HUES6 (cell line): ENCODE data around the gene LHFPL2.

ENCODE experiments used
- H3K27ac ChIP-seq: 2 replicates; pipeline ENCODE4 v1.7.0; 2013; ENCODE audit warnings: low read depth, mild to moderate bottlenecking, low read length, inconsistent platforms
- H3K27me3 ChIP-seq: 2 replicates; pipeline ENCODE4 v1.6.1; 2013; ENCODE audit warnings: low read length; ENCODE audit not compliant: control insufficient read depth, insufficient read depth
- H3K36me3 ChIP-seq: 2 replicates; pipeline ENCODE4 v1.6.1; 2013; ENCODE audit warnings: low read length; ENCODE audit not compliant: control insufficient read depth, insufficient read depth
- H3K4me1 ChIP-seq: 2 replicates; pipeline ENCODE4 v1.6.1; 2013; ENCODE audit warnings: low read length; ENCODE audit not compliant: control insufficient read depth, insufficient read depth
- H3K4me3 ChIP-seq: 2 replicates; pipeline ENCODE4 v1.5.1; 2013; ENCODE audit warnings: low read depth, low read length
- H3K9ac ChIP-seq: one replicate; pipeline ENCODE4 v1.6.1; 2013; ENCODE audit warnings: mild to moderate bottlenecking, low read length
- H3K9me3 ChIP-seq: 2 replicates; pipeline ENCODE4 v1.6.1; 2013; ENCODE audit warnings: low read depth, low read length; ENCODE audit not compliant: control insufficient read depth, insufficient read depth

The LHFPL2 gene

DNA sequence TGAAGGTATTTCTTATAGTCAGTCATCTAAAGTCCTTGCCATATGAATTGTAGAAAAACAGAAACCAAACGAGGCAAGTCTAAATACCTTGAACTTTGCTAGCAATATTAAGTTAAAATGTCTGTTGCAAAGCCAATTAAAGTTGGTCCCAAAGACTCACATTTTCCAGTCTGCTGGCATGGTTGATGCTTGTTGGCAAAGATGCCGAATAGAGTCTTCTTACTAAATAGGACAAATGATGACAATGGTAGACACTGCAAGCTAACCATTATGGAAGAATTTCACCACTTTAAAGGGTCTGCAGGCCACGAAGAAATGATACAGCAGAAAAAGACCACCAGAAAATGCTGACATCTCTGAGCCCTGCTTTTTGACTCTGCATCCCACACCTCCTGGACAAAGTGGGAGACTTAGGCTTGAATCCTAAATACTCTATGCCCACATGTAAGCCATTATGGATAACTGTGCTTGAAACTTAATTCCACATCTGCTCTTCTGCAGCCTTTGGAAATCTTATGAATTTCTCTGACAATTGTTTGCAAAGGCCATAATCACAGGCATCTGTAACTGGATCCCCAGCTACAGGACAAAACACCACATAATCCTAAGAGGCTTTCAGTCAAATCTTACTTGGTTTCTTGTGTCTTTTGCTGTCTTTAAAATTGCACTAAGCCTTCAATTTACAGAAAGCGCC, 61.3 kb downstream of the LHFPL2 start:
- no peak overlapping the region for H3K4me3 ChIP-seq
- peaks cover 30% of the 10 kb centered on the region for H3K36me3 ChIP-seq
- H3K9me3 ChIP-seq = peaks cover 26% of the 10 kb centered on the region
- H3K4me1 ChIP-seq = peaks cover 9% of the 10 kb centered on the region
- no peak overlapping the region for H3K9ac ChIP-seq
- H3K27me3 ChIP-seq = no peaks in the 10 kb centered on the region
- no peak overlapping the region for H3K27ac ChIP-seq

GRCh38 chr5:78586251-78586650, 62.3 kb downstream of the LHFPL2 start:
- Histone ChIP-seq H3K36me3 (peaks cover 30% of the 10 kb centered on the region), H3K27ac (no peak overlapping the region), H3K9me3 (peaks cover 26% of the 10 kb centered on the region), H3K4me1 (no peaks in the 10 kb centered on the region), H3K27me3 (no peaks in the 10 kb centered on the region), H3K4me3 (no peak overlapping the region), H3K9ac (no peak overlapping the region)

DNA sequence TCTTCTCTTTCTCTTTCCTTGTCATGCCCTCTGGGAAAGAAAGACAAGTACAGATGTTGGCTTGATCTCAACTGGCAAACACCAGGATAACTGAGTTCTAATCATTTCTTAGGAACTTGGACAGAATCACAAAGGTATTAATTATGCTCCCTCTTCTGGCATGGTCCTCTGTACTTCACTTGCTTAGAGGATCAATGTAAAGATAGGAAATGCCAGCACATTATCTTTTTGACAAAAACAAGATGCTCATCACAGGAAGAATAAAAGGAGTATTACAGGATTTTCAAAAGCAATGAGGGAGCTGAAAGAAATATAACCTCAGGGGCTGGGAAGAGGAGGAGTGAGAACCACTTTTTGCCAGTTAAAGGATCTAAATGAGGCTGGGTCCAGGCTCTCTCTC, 70.6 kb downstream of the LHFPL2 start:
- Histone ChIP-seq H3K27me3 (no peaks in the 10 kb centered on the region), H3K36me3 (no peaks in the 10 kb centered on the region), H3K27ac (no peak overlapping the region), H3K4me3 (no peak overlapping the region), H3K4me1 (peaks cover 9% of the 10 kb centered on the region), H3K9me3 (no peaks in the 10 kb centered on the region), H3K9ac (no peak overlapping the region)

DNA sequence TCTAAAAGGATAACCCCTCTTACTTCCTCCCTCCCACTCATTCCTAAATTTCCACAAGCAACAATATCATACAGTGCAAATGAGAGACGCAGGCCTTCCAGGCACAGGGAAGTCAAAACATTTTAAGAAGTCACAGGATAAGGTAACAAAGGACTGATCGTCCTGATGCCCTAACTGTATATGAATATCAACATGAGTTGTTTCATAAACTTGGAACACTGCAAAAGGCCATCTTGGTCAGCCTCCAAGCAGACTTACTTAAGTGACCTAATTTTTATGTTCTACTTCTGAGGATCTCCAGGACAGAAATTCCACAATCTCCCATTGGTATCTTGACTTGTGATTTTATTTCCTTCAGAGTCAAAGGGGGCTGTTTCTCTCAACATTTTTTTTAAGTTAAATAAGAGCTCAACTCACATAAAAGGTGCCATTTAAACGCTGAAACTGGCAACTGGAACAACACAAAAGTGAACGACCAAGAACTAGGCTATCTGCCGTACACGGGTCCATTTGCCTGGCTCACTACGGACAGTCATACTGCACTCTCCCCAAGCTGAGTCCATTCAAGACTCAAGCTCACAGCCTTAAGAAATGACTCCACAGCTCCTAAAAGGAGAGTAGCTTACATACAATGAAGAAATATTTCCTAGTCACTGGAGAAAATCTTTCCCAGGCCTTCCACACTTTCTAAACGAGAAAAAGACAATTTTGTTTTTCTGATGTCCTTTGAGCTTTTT, 71.3 kb downstream of the LHFPL2 start:
- H3K4me3 ChIP-seq = no peak overlapping the region
- peaks cover 9% of the 10 kb centered on the region for H3K4me1 ChIP-seq
- no peak overlapping the region for H3K27ac ChIP-seq
- H3K9me3 ChIP-seq = no peaks in the 10 kb centered on the region
- H3K27me3 ChIP-seq = no peaks in the 10 kb centered on the region
- no peak overlapping the region for H3K9ac ChIP-seq
- H3K36me3 ChIP-seq = no peaks in the 10 kb centered on the region

DNA sequence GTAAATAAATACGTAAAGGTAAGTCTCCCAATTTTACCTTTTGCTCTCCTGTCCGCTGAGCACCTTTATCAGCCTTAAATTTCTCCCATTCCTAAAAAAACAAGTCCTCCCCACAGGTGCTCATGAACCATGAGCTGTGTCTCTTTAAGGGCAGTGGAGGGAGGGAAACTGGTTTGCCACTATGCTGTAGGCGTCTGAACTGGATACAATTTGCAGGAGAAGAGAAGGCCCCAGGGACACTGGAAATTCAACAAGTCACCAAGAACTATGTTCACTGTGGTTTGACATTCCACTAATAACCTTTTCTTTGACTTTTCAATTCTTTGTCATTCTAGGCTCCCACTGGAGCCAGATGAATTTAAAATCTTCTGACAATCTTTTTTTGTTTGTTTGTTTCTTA, 72.2 kb downstream of the LHFPL2 start:
- no peaks in the 10 kb centered on the region for H3K9me3 ChIP-seq

DNA sequence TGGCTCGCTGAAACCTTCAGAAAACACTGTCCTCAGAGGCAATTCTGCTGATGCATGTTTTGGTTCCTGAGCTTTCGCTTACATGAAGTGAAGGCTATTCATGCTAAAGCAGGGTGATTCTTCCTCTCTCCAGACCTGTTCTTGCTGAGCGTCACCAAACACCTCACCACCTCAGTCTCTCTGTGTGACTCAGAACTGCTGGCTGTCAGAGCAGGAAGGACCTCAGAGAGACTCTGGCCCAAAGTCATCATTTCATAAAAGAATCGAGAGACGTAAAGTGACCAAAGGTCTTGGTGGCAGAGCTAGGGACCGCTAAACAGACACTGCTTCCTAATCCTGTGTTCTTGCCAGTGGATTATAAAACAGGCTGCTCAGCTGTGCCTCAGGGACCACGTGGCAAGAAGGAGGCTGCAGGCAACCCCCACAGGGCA, 73.8 kb downstream of the LHFPL2 start:
- peaks cover 15% of the 10 kb centered on the region for H3K4me1 ChIP-seq
- H3K9me3 ChIP-seq = no peaks in the 10 kb centered on the region
- no peaks in the 10 kb centered on the region for H3K36me3 ChIP-seq
- no peaks in the 10 kb centered on the region for H3K27me3 ChIP-seq
- H3K4me3 ChIP-seq = no peak overlapping the region
- no peak overlapping the region for H3K27ac ChIP-seq
- H3K9ac ChIP-seq = no peak overlapping the region

More for the DNA sequence above, 72.2 kb downstream of the LHFPL2 start:
- Histone ChIP-seq H3K36me3 (no peaks in the 10 kb centered on the region), H3K9ac (no peak overlapping the region), H3K27ac (no peak overlapping the region), H3K27me3 (no peaks in the 10 kb centered on the region), H3K4me3 (no peak overlapping the region), H3K4me1 (peaks cover 9% of the 10 kb centered on the region)

DNA sequence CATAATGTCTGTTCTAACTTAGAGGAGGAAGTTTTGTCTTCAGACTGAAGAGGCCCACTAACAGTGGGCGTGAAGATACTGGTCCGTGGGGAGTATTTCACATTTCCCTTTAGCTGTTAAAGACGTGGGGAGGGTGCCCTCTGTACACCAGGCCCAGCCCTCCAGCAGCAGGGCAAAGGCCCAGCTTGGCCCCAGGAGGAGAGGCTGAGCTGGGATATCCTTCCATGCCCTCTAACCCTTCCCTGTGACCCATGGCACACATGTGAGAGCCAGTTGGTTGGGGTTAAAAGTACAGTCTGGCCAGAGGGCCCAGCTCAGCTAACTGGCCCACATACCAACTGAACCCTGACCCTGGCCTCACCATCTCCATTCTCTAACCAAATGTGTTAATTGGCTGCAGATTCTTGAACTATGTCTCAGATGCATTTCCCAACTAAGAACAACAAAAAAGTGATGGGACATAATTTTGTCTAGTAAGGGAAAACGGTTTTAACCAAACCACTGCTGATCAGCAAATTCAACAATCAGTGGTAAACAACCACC, 74.4 kb downstream of the LHFPL2 start:
- Histone ChIP-seq H3K36me3 (no peaks in the 10 kb centered on the region), H3K27ac (no peak overlapping the region), H3K4me3 (no peak overlapping the region), H3K27me3 (no peaks in the 10 kb centered on the region), H3K4me1 (peaks cover 20% of the 10 kb centered on the region), H3K9ac (no peak overlapping the region), H3K9me3 (no peaks in the 10 kb centered on the region)

GRCh38 chr5:78573318-78573717, 75.3 kb downstream of the LHFPL2 start:
- no peak overlapping the region for H3K27ac ChIP-seq
- H3K9me3 ChIP-seq = no peaks in the 10 kb centered on the region
- no peak overlapping the region for H3K9ac ChIP-seq
- H3K4me3 ChIP-seq = no peak overlapping the region
- H3K4me1 ChIP-seq = peaks cover 29% of the 10 kb centered on the region
- H3K36me3 ChIP-seq = no peaks in the 10 kb centered on the region
- no peaks in the 10 kb centered on the region for H3K27me3 ChIP-seq

- Histone ChIP-seq H3K4me1 (peaks cover 34% of the 10 kb centered on the region), H3K9me3 (no peaks in the 10 kb centered on the region), H3K9ac (no peak overlapping the region), H3K27ac (no peak overlapping the region), H3K27me3 (no peaks in the 10 kb centered on the region), H3K4me3 (no peak overlapping the region), H3K36me3 (no peaks in the 10 kb centered on the region)
Observed at GRCh38 chr5:78570646-78571045, 77.9 kb downstream of the LHFPL2 start.

DNA sequence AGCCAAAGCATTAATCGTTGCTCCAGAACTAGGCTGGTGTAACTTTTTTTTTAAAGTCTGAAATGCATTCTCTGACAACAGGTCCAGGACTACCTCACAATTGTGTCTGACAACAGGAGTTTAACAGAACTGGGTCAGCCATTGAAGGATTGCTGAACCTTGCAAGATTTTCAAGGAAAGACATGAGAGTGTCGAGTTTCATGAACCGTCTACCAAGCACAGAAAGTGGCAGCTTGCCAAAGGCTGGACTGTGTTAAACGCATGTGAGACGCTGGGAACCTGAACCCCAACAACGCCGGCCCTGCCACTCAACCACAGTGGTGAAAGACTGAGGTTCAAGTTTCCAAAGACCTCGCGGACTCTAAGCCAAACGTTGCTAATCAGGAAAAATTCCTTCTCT, 79.1 kb downstream of the LHFPL2 start:
- no peaks in the 10 kb centered on the region for H3K9me3 ChIP-seq
- H3K9ac ChIP-seq = no peak overlapping the region
- no peak overlapping the region for H3K4me3 ChIP-seq
- H3K36me3 ChIP-seq = peaks cover under 1% of the 10 kb centered on the region; the same call in 1 of the 2 replicates
- peaks cover 28% of the 10 kb centered on the region for H3K4me1 ChIP-seq
- H3K27ac ChIP-seq = no peak overlapping the region
- no peaks in the 10 kb centered on the region for H3K27me3 ChIP-seq

DNA sequence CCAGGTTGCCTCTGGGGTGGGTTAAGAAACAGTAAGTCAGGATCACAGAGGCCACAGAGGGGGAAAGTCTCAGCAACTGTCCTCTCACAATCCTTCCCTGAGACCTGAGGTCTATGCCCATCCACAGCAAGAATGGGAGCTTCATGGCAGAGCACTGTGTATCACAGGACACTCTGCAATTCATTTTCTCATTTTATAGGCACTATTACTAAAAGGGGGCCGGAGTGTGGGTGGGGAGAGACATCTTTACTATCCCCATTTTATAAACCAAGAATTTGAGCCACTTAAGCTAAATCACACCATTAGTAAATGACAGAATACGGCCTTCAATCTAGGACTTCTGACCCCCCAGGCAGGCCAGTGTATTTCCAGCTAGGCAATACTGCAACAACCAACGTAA, 79.9 kb downstream of the LHFPL2 start:
- Histone ChIP-seq H3K4me3 (no peak overlapping the region), H3K9ac (no peak overlapping the region), H3K9me3 (no peaks in the 10 kb centered on the region), H3K27me3 (no peaks in the 10 kb centered on the region), H3K4me1 (peaks cover 25% of the 10 kb centered on the region), H3K27ac (no peak overlapping the region), H3K36me3 (peaks cover 7% of the 10 kb centered on the region; the same call in 1 of the 2 replicates)
